ENCODE data around the gene FBLL1. TPM values are rescaled to one million over a fixed set of nuclear protein-coding genes. Genes with fewer than 3 reads are reported as not detected.

The FBLL1 gene
- total RNA-seq (2014; rRNA removed) (0.07 TPM in 1 of 2 replicates, not detected in the other), Bru-seq, nascent RNA (percentile 29 among the genes with signal in this experiment), BruChase-seq, experiment 1, labeled RNA remaining after a 6-hour chase (percentile 56 among the genes with signal in this experiment), BruChase-seq, experiment 2, labeled RNA remaining after a 2-hour chase (percentile 60 among the genes with signal in this experiment)
- long read RNA-seq, result 0 reads

DNA sequence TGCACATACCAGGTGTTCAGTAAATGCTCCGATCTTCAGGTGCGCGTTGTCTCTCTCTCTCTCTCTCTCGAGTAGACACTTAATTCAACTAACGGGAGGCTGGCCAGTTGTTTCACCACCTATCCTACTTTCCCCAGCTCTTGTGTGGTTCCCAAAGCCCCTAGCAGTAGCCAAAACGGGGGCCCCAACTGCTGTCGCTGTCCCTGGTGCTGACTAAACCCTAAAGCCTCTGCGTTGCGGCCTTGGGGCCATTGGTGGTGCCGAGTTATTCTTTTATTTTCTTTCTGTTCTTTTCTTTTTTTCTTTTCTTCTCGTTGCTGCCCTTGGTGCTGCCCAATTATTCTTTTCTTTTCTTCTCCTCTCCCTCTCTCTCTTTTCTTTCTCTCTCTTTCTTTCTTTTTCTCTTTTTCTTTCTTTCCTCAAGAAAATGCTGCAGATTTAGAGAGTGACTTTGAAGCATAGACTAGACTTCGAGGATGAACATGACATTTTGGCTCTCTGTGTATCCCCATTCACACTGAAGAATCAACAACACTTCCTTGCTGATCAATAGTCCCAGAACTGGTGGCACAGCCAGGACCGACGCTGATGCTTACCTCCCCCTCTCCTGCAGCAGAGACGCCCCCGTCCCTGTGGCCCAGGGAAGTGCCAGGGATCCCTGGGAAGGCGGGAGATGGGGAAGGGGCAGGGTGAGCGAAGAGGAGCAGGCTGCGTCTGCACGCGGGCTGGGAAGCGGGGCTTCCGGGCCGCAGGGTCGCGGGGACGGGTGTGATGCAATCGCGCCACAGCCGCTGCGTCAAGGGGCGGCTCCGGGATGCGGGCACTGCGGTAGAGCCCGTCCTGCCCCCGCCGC, at the start of gene FBLL1:
FBLL1 (plus strand) TSS at position 785 of the 853 bp plus-strand sequence. CDS start 200 bp downstream, outside the sequence.
- Histone ChIP-seq H3K9me3 (ENCODE audit: low read length) (no peaks in the 10 kb centered on the region), H3K27me3 (ENCODE audit: low read length) (no peaks in the 10 kb centered on the region), H3K4me3 (ENCODE audit: low read length) (no peak within 1 kb of the TSS), H3K4me1 (ENCODE audit: insufficient read depth, low read length) (no peaks in the 10 kb centered on the region), H3K4me2 (ENCODE audit: low read length) (no peak within 1 kb of the TSS), H3K9ac (ENCODE audit: low read length) (no peak within 1 kb of the TSS), H3K9me2 (replicated peaks; ENCODE audit: low read length) (no peaks in the 10 kb centered on the region), H2AFZ (ENCODE audit: low read length) (no peak within 1 kb of the TSS), H3F3A (ENCODE audit: low read length, unreplicated experiment) (no peaks in the 10 kb centered on the region), H3K27ac (ENCODE audit: low read length) (no peak within 1 kb of the TSS), H4K20me1 (ENCODE audit: low read length) (no peaks in the 10 kb centered on the region), H3K79me2 (ENCODE audit: low read length) (no peaks in the 10 kb centered on the region), H3K36me3 (ENCODE audit: low read depth, low read length) (no peaks in the 10 kb centered on the region)
- TF ChIP-seq, protein P1, sequence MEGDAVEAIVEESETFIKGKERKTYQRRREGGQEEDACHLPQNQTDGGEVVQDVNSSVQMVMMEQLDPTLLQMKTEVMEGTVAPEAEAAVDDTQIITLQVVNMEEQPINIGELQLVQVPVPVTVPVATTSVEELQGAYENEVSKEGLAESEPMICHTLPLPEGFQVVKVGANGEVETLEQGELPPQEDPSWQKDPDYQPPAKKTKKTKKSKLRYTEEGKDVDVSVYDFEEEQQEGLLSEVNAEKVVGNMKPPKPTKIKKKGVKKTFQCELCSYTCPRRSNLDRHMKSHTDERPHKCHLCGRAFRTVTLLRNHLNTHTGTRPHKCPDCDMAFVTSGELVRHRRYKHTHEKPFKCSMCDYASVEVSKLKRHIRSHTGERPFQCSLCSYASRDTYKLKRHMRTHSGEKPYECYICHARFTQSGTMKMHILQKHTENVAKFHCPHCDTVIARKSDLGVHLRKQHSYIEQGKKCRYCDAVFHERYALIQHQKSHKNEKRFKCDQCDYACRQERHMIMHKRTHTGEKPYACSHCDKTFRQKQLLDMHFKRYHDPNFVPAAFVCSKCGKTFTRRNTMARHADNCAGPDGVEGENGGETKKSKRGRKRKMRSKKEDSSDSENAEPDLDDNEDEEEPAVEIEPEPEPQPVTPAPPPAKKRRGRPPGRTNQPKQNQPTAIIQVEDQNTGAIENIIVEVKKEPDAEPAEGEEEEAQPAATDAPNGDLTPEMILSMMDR (conservative IDR thresholded peaks at IDR 0.05; ENCODE audit: low read depth, low read length), result no peak
- ChIA-PET POLR2A (ENCODE audit: unreplicated experiment) (no interaction called here), CTCF (no interaction called here)
- ATAC-seq (no peak), DNase-seq (no peak)
- intact Hi-C loops (cut with micrococcal nuclease), result no loop called here
- no TSS peak for BruUV-seq (replicated peaks)

DNA sequence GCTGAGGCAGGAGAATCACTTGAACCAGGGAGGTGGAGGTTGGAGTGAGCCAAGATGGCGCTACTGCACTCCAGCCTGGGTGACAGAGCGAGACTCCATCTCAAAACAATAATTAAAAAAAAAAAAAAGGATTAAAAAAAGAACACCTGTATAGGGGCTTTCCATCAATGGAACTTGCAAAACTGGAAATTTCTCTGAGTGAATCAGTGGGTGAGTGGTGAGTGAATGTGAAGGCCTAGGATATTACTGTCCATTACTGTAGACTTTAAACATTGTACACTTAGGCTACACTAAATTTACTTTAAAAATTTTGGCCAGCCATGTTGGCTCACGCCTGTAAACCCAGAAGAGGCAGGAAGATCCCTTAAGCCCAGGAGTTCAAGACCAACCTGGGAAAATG, 48.5 kb upstream of the FBLL1 start:
- TF ChIP-seq EZH2phosphoT487 (IDR thresholded peaks at IDR 0.05; ENCODE audit: borderline replicate concordance, low read length), result no peak
- TF ChIP-seq, protein P1 (conservative IDR thresholded peaks at IDR 0.05; ENCODE audit: low read depth, low read length), result no peak
- TF ChIP-seq EZH2 (IDR thresholded peaks at IDR 0.05; ENCODE audit: low read length, unreplicated experiment), result no peak
- POLR2A ChIA-PET (ENCODE audit: unreplicated experiment), result no interaction called here
- H3F3A ChIP-seq (ENCODE audit: low read length, unreplicated experiment), result no peaks in the 10 kb centered on the region
- H3K4me2 ChIP-seq (ENCODE audit: low read length), result no peak overlapping the region
- H3K79me2 ChIP-seq (ENCODE audit: low read length), result no peaks in the 10 kb centered on the region
- H3K4me1 ChIP-seq (ENCODE audit: insufficient read depth, low read length), result peaks cover 22% of the 10 kb centered on the region
- no peaks in the 10 kb centered on the region for H3K9me3 ChIP-seq (ENCODE audit: low read length)
- H3K27me3 ChIP-seq (ENCODE audit: low read length), result no peaks in the 10 kb centered on the region
- H3K9ac ChIP-seq (ENCODE audit: low read length), result no peak overlapping the region
- H3K36me3 ChIP-seq (ENCODE audit: low read depth, low read length), result no peaks in the 10 kb centered on the region
- CTCF ChIA-PET, result no interaction called here
- intact Hi-C loops (cut with micrococcal nuclease), result no loop called here
- no peaks in the 10 kb centered on the region for H4K20me1 ChIP-seq (ENCODE audit: low read length)
- DNase-seq, result peak; percentile 66
- no peak for ATAC-seq
- H3K4me3 ChIP-seq (ENCODE audit: low read length), result no peak overlapping the region
- H3K27ac ChIP-seq (ENCODE audit: low read length), result peak overlapping the region; percentile 8; the same call in 1 of the 2 replicates
- no peaks in the 10 kb centered on the region for H3K9me2 ChIP-seq (replicated peaks; ENCODE audit: low read length)
- BruUV-seq (replicated peaks), result no TSS peak
- H2AFZ ChIP-seq (ENCODE audit: low read length), result no peak overlapping the region

DNA sequence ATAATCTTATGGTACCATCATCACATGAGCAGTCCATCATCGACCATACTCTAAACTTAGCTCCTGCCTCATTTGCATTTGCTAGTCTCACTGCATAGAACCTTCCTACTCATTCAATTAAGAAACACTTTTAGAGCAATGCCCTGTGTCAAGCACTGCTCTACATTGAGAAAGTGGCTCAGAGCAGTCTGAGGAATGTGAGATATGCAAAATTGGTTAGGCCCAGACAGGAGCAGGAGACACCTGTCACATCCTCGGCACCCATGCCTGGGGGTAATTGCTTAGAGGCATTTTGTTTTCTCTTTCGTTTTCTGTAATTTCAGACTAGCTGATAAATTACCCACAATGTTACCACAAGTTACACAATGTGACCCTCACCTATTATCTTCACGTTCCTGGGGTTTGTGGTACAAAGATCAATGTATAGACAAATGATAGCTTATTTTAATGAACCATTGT, 47.7 kb upstream of the FBLL1 start:
- Histone ChIP-seq H3K79me2 (ENCODE audit: low read length) (peaks cover 1% of the 10 kb centered on the region), H3K9ac (ENCODE audit: low read length) (no peak overlapping the region), H3K4me1 (ENCODE audit: insufficient read depth, low read length) (peaks cover 27% of the 10 kb centered on the region), H3F3A (ENCODE audit: low read length, unreplicated experiment) (no peaks in the 10 kb centered on the region), H3K36me3 (ENCODE audit: low read depth, low read length) (no peaks in the 10 kb centered on the region), H2AFZ (ENCODE audit: low read length) (no peak overlapping the region), H3K27me3 (ENCODE audit: low read length) (no peaks in the 10 kb centered on the region), H3K4me3 (ENCODE audit: low read length) (no peak overlapping the region), H3K9me2 (replicated peaks; ENCODE audit: low read length) (no peaks in the 10 kb centered on the region), H4K20me1 (ENCODE audit: low read length) (no peaks in the 10 kb centered on the region), H3K9me3 (ENCODE audit: low read length) (no peaks in the 10 kb centered on the region), H3K27ac (ENCODE audit: low read length) (no peak overlapping the region), H3K4me2 (ENCODE audit: low read length) (no peak overlapping the region)
- TF ChIP-seq EZH2 (IDR thresholded peaks at IDR 0.05; ENCODE audit: low read length, unreplicated experiment), result no peak
- TF ChIP-seq, protein P1 (conservative IDR thresholded peaks at IDR 0.05; ENCODE audit: low read depth, low read length), result no peak
- no peak for TF ChIP-seq EZH2phosphoT487 (IDR thresholded peaks at IDR 0.05; ENCODE audit: borderline replicate concordance, low read length)
- ChIA-PET CTCF (no interaction called here), POLR2A (ENCODE audit: unreplicated experiment) (no interaction called here)
- no TSS peak for BruUV-seq (replicated peaks)
- intact Hi-C loops (cut with micrococcal nuclease), result no loop called here
- no peak for DNase-seq
- no peak for ATAC-seq

All from PC-3 (cell line).